SK-N-SH (cell line): ENCODE results near the gene PRRC2A. TPM values are rescaled to one million over a fixed set of nuclear protein-coding genes. Genes with fewer than 3 reads are reported as not detected.

Experiments
- CTCF ChIA-PET: fragments of 300-600, 350-600 bp; formaldehyde crosslinking; extraction: SDS; loops from one replicate; lab custom pipeline; 2021; lab: Yijun Ruan, JAX
- POLR2A ChIA-PET: fragments of 350-600 bp; sonication (Branson Sonifier 250); formaldehyde crosslinking; extraction: SDS; loops from one replicate; lab custom pipeline; 2020; ENCODE audit warnings: antibody characterized with exemption, inconsistent platforms; lab: Yijun Ruan, JAX
- DNase-seq: peaks from one replicate; pipeline ENCODE4 v3.0.0; 2012
- H2AFZ ChIP-seq: fragments of 200-600 bp; sonication (generic); 2 replicates; pipeline ENCODE4 v1.8.1; 2016; ENCODE audit warnings: antibody characterized with exemption, mild to moderate bottlenecking, low read depth
- H3F3A ChIP-seq: fragments of 200-600 bp; sonication (generic); replicated peaks from 2 replicates; pipeline ENCODE3; 2016; ENCODE audit warnings: antibody characterized with exemption, mild to moderate bottlenecking; ENCODE audit not compliant: insufficient read depth
- H3K27ac ChIP-seq, 2 experiments: fragments of 200-500 bp in 1 of 2; fragments of 200-600 bp in 1 of 2; sonication (Bioruptor generic) in 1 of 2; sonication (generic), shearing (Covaris generic) in 1 of 2; 2 replicates each; pipeline versions ENCODE4 v1.5.1 to v1.6.1; 2014 to 2016; ENCODE audit warnings: low read depth in 2 of 2, inconsistent platforms in 1 of 2, low read length in 1 of 2, mild to moderate bottlenecking in 1 of 2, mixed read lengths in 1 of 2
- H3K27me3 ChIP-seq: fragments of 200-600 bp; sonication (generic), shearing (Covaris generic); 2 replicates; pipeline ENCODE4 v1.6.1; 2016; ENCODE audit warnings: mixed run types; ENCODE audit not compliant: insufficient read depth
- H3K36me3 ChIP-seq, 2 experiments: fragments of 200-500 bp in 1 of 2; fragments of 200-600 bp in 1 of 2; sonication (Bioruptor generic) in 1 of 2; sonication (generic) in 1 of 2; replicated peaks in 1 of 2; 2 replicates each; pipeline versions ENCODE3 to v1.5.1; 2014 to 2016; ENCODE audit warnings: low read length in 1 of 2, mild to moderate bottlenecking in 1 of 2; ENCODE audit not compliant: insufficient read depth in 2 of 2, control insufficient read depth in 1 of 2
- H3K4me1 ChIP-seq, 2 experiments: fragments of 200-500 bp in 1 of 2; fragments of 200-600 bp in 1 of 2; sonication (Bioruptor generic) in 1 of 2; sonication (generic), shearing (Covaris generic) in 1 of 2; 2 replicates each; pipeline versions ENCODE4 v1.5.1 to v1.6.1; 2014 to 2016; ENCODE audit warnings: low read depth in 1 of 2, low read length in 1 of 2, mixed run types in 1 of 2; ENCODE audit not compliant: insufficient read depth in 2 of 2, control insufficient read depth in 1 of 2
- H3K4me2 ChIP-seq: fragments of 200-600 bp; sonication (generic), shearing (Covaris generic); 2 replicates; pipeline ENCODE4 v1.6.1; 2017; ENCODE audit warnings: mixed run types
- H3K4me3 ChIP-seq, 2 experiments: fragments of 200-500 bp in 1 of 2; fragments of 200-600 bp in 1 of 2; sonication (Bioruptor generic) in 1 of 2; sonication (generic), shearing (Covaris generic) in 1 of 2; 2 replicates each; pipeline versions ENCODE4 v1.5.1 to v1.8.1; 2014 to 2016; ENCODE audit warnings: low read depth in 2 of 2, inconsistent platforms in 1 of 2, low read length in 1 of 2, mild to moderate bottlenecking in 1 of 2, mixed read lengths in 1 of 2, moderate library complexity in 1 of 2
- H3K79me2 ChIP-seq: fragments of 200-600 bp; sonication (generic); 2 replicates; pipeline ENCODE4 v1.8.1; 2017; ENCODE audit warnings: mild to moderate bottlenecking; ENCODE audit not compliant: insufficient read depth
- H3K9ac ChIP-seq: fragments of 200-600 bp; sonication (generic); 2 replicates; pipeline ENCODE4 v1.6.1; 2017; ENCODE audit warnings: mixed run types
- H3K9me2 ChIP-seq: fragments of 200-600 bp; sonication (generic); 2 replicates; pipeline ENCODE4 v1.6.1; 2017; ENCODE audit warnings: mixed run types
- H3K9me3 ChIP-seq: fragments of 200-600 bp; sonication (generic); 2 replicates; pipeline ENCODE4 v1.6.1; 2017; ENCODE audit warnings: mixed run types, mild to moderate bottlenecking, moderate library complexity
- H4K20me1 ChIP-seq: fragments of 200-600 bp; sonication (generic); 2 replicates; pipeline ENCODE4 v1.6.1; 2017; ENCODE audit warnings: mild to moderate bottlenecking, mixed run types; ENCODE audit not compliant: insufficient read depth
- CTCF ChIP-seq: fragments of 200-600 bp; sonication (generic); IDR thresholded peaks from 2 replicates; pipeline ENCODE4 v1.6.1; 2017; ENCODE audit warnings: antibody characterized with exemption, mild to moderate bottlenecking, moderate library complexity
- EP300 ChIP-seq, 2 experiments: IDR thresholded peaks; 2 replicates each; pipeline versions ENCODE4 v1.4.0 to v1.6.1; 2012; ENCODE audit warnings: borderline replicate concordance in 1 of 2, low read depth in 1 of 2, low read length in 1 of 2
- EZH2phosphoT487 ChIP-seq: fragments of 200-600 bp; sonication (generic); IDR thresholded peaks from 2 replicates; pipeline ENCODE4 v1.6.1; 2017; ENCODE audit warnings: low read depth, mixed run types, mild to moderate bottlenecking, antibody characterized with exemption, moderate library complexity, borderline replicate concordance
- FOSL2 ChIP-seq: IDR thresholded peaks from 2 replicates; pipeline ENCODE4 v1.4.0; 2012; ENCODE audit warnings: low read depth, mild to moderate bottlenecking, moderate library complexity, borderline replicate concordance
- FOXJ3 ChIP-seq: sonication (generic); formaldehyde crosslinking; IDR thresholded peaks from 2 replicates; pipeline ENCODE4 v1.5.1; 2020; ENCODE audit warnings: mild to moderate bottlenecking, missing genetic modification reagents
- GATA2 ChIP-seq: sonication (generic); formaldehyde crosslinking; IDR thresholded peaks from 2 replicates; pipeline ENCODE4 v1.5.0; 2020; ENCODE audit warnings: mild to moderate bottlenecking, missing genetic modification reagents
- IRF3 ChIP-seq: fragments of 150-350 bp; IDR thresholded peaks from 2 replicates; pipeline ENCODE4 v1.6.1; 2016; ENCODE audit warnings: mild to moderate bottlenecking, low read depth, low read length
- MAX ChIP-seq: IDR thresholded peaks from 2 replicates; pipeline ENCODE4 v1.4.0; 2012; ENCODE audit warnings: low read depth
- NRF1 ChIP-seq: IDR thresholded peaks from 2 replicates; pipeline ENCODE4 v1.6.1; 2012; ENCODE audit warnings: low read depth, mild to moderate bottlenecking, low read length
- PBX3 ChIP-seq: IDR thresholded peaks from 2 replicates; pipeline ENCODE4; 2012
- POLR2AphosphoS5 ChIP-seq: IDR thresholded peaks from 2 replicates; pipeline ENCODE4 v1.6.1; 2012; ENCODE audit warnings: low read depth, low read length
- RCOR1 ChIP-seq: fragments of 150-350 bp; IDR thresholded peaks from 2 replicates; pipeline ENCODE4 v1.6.1; 2017; ENCODE audit warnings: antibody characterized with exemption, low read length
- REST ChIP-seq: IDR thresholded peaks from 2 replicates; pipeline ENCODE4 v1.6.1; 2012; ENCODE audit warnings: mild to moderate bottlenecking, low read depth, low read length, moderate library complexity
- RFX5 ChIP-seq: IDR thresholded peaks from 2 replicates; pipeline ENCODE4 v1.6.1; 2012; ENCODE audit warnings: mild to moderate bottlenecking, improper control_type of control experiment, low read length
- RXRA ChIP-seq: IDR thresholded peaks from 2 replicates; pipeline ENCODE4 v1.4.0; 2012; ENCODE audit warnings: low read depth, mild to moderate bottlenecking, borderline replicate concordance
- TAF1 ChIP-seq: IDR thresholded peaks from 2 replicates; pipeline ENCODE4 v1.6.1; 2012; ENCODE audit warnings: low read depth, mild to moderate bottlenecking, low read length, moderate library complexity, borderline replicate concordance
- TCF12 ChIP-seq: IDR thresholded peaks from 2 replicates; pipeline ENCODE4 v1.4.0; 2012
- USF1 ChIP-seq: IDR thresholded peaks from 2 replicates; pipeline ENCODE4 v1.4.0; 2012; ENCODE audit warnings: low read depth, borderline replicate concordance
- USF2 ChIP-seq: fragments of 150-350 bp; IDR thresholded peaks from 2 replicates; pipeline ENCODE4 v1.6.1; 2017; ENCODE audit warnings: antibody characterized with exemption, low read length, low read depth, borderline replicate concordance
- YY1 ChIP-seq: IDR thresholded peaks from 2 replicates; pipeline ENCODE4 v1.4.0; 2012; ENCODE audit warnings: low read depth, mild to moderate bottlenecking
- WGBS: methylation state at CpG from one replicate; pipeline ENCODE4 v1.1.6; 2017; ENCODE audit warnings: low lambda C conversion rate; 5-methylcytosine and 5-hydroxymethylcytosine counted together
- polyA plus RNA-seq, 3 experiments: library from polyadenylated mRNA; depleted of rRNA; stranded (reverse); fragments of >200 nt; gene quantifications; 2 replicates each; pipeline ENCODE4 v1.2.3, GENCODE V29; 2012

The PRRC2A gene
- polyA plus RNA-seq, 1 of the 3 experiments (the other 2 are of a cell fraction): 76.1 TPM

GRCh38 chr6:31660381-31661261, 40.1 kb downstream of the PRRC2A start, which contains the start of gene C6orf47:
Gene C6orf47, minus strand, starts transcription at chr6:31660778. Its CDS starts 831 bp downstream, at chr6:31659947.
- no peaks in the 10 kb centered on the region for H3K9me3 ChIP-seq
- WGBS: 1% methylated on average over 19 of the region's 52 CpGs
- peak; percentile 95 for DNase-seq
- CTCF ChIA-PET: interaction anchor here (1.0 to 2.0 kb wide), 4 partner anchors 9 to 131 kb away, joined by 4 to 9 read pairs (median 6); partner anchors contain the start of gene BAG6
- H3K36me3 ChIP-seq: peaks cover 14 to 15% of the 10 kb centered on the region in 2 experiments
- H2AFZ ChIP-seq: peak within 1 kb of the TSS; percentile 48
- peak within 1 kb of the TSS; percentile 67 to 86 for H3K27ac ChIP-seq
- peak within 1 kb of the TSS; percentile 85 for H3K4me3 ChIP-seq
- peaks cover 22 to 35% of the 10 kb centered on the region in 2 experiments; a peak in 2 of 4 replicates for H3K4me1 ChIP-seq
- peaks cover 80% of the 10 kb centered on the region for H3K79me2 ChIP-seq
- peaks cover 8% of the 10 kb centered on the region; the same call in 1 of the 2 replicates for H4K20me1 ChIP-seq
- H3K9me2 ChIP-seq: no peaks in the 10 kb centered on the region
- H3F3A ChIP-seq: peaks cover 27% of the 10 kb centered on the region
- peak within 1 kb of the TSS; percentile 86 for H3K9ac ChIP-seq
- H3K27me3 ChIP-seq: no peaks in the 10 kb centered on the region
- peak within 1 kb of the TSS; percentile 97 for H3K4me2 ChIP-seq
- POLR2A ChIA-PET: interaction anchor here (0.5 to 2.3 kb wide), 7 partner anchors 9 to 174 kb away, joined by 3 to 16 read pairs (median 4); partner anchors contain the start of genes ABHD16A and BAG6
- TF ChIP-seq NRF1 (0 out of 2 replicates have a peak, but pooled peaks have one; percentile 2), RFX5 (no peak), EZH2phosphoT487 (no peak), YY1 (no peak), POLR2AphosphoS5 (peak; percentile 84; the same call in 1 of the 2 replicates), USF1 (no peak), TCF12 (no peak), FOSL2 (no peak), REST (no peak; the same call in 1 of the 2 replicates), GATA2 (CRISPR knock-in tag) (no peak), TAF1 (peak; percentile 76; the same call in 1 of the 2 replicates), FOXJ3 (CRISPR knock-in tag) (no peak), MAX (0 out of 2 replicates have a peak, but pooled peaks have one; percentile 38), PBX3 (peak; percentile 54), RCOR1 (no peak), CTCF (no peak), IRF3 (no peak), EP300 (IDR thresholded peaks at IDR 0.05; ENCODE audit: borderline replicate concordance in 1 of 2, low read depth in 1 of 2, low read length in 1 of 2) (peak in 1 of 2 experiments; percentile 8; a peak in 1 of 4 replicates), USF2 (no peak), RXRA (no peak)
